Cardiac muscle cell (in vitro differentiated cells and primary cell): ENCODE measurements around the gene HTR3A. TPM values are rescaled to one million over a fixed set of nuclear protein-coding genes. Genes with fewer than 3 reads are reported as not detected.

Source experiments
- DNase-seq, 2 donors: peaks; one replicate each; pipeline versions ENCODE4 v3.0.0 to v3.0.0-alpha.2; 2010 to 2017; ENCODE audit warnings: low read depth in 1 of 2, low spot score in 1 of 2
- H3K27ac ChIP-seq: fragments of 200-600 bp; sonication (generic); 2 replicates; pipeline ENCODE4 v1.5.1; 2016
- H3K27me3 ChIP-seq: fragments of 200-600 bp; sonication (generic); 2 replicates; pipeline ENCODE4 v1.6.0; 2016; ENCODE audit warnings: control low read depth
- H3K36me3 ChIP-seq: fragments of 200-600 bp; sonication (generic); 2 replicates; pipeline ENCODE4 v1.5.1; 2016; ENCODE audit warnings: control low read depth
- H3K4me1 ChIP-seq: fragments of 200-600 bp; sonication (generic); 2 replicates; pipeline ENCODE4 v1.8.1; 2017; ENCODE audit warnings: low read depth, mild to moderate bottlenecking, mixed run types
- H3K4me3 ChIP-seq: fragments of 200-600 bp; sonication (generic); 2 replicates; pipeline ENCODE4 v1.5.1; 2016; ENCODE audit warnings: mild to moderate bottlenecking
- H3K9me3 ChIP-seq: fragments of 200-600 bp; sonication (generic); 2 replicates; pipeline ENCODE4 v1.5.1; 2017; ENCODE audit warnings: low read depth, mild to moderate bottlenecking, control low read depth
- CTCF ChIP-seq: IDR thresholded peaks from 2 replicates; pipeline ENCODE4 v1.5.1; 2012; ENCODE audit warnings: low read depth, mild to moderate bottlenecking, low read length
- polyA plus RNA-seq: library from polyadenylated mRNA; unstranded; fragments of >200 nt; fragmentation: Nextera tagmentation; extraction: Ambion mirVana; gene quantifications from 2 replicates; pipeline ENCODE4 v1.2.1, GENCODE V29; 2016
- total RNA-seq: library from RNA; depleted of rRNA; stranded (reverse); fragments of >200 nt; gene quantifications from 2 replicates; pipeline ENCODE4 v1.2.3, GENCODE V29; 2016

HTR3A gene
- total and polyA plus RNA-seq, 2 experiments from 2014 or later, result 0.24 TPM; not detected in 1

- H3K4me3 ChIP-seq, result no peak overlapping the region
- TF ChIP-seq CTCF, result no peak
- H3K9me3 ChIP-seq, result no peaks in the 10 kb centered on the region
- no peaks in the 10 kb centered on the region for H3K4me1 ChIP-seq
- H3K27me3 ChIP-seq, result peaks cover 6% of the 10 kb centered on the region
- no peak overlapping the region for H3K27ac ChIP-seq
- DNase-seq, result peak in 1 of 2 donors; percentile 21
- no peaks in the 10 kb centered on the region for H3K36me3 ChIP-seq
Measured at GRCh38 chr11:114017723-114018122, 42.8 kb downstream of the HTR3A start.

- H3K27me3 ChIP-seq, result peaks cover 6% of the 10 kb centered on the region
- H3K9me3 ChIP-seq, result no peaks in the 10 kb centered on the region
- H3K4me3 ChIP-seq, result no peak overlapping the region
- no peak for DNase-seq
- H3K36me3 ChIP-seq, result no peaks in the 10 kb centered on the region
- no peak overlapping the region for H3K27ac ChIP-seq
- no peak for TF ChIP-seq CTCF
- H3K4me1 ChIP-seq, result no peaks in the 10 kb centered on the region
Measured at GRCh38 chr11:114019046-114019445, 44.1 kb downstream of the HTR3A start.

DNA sequence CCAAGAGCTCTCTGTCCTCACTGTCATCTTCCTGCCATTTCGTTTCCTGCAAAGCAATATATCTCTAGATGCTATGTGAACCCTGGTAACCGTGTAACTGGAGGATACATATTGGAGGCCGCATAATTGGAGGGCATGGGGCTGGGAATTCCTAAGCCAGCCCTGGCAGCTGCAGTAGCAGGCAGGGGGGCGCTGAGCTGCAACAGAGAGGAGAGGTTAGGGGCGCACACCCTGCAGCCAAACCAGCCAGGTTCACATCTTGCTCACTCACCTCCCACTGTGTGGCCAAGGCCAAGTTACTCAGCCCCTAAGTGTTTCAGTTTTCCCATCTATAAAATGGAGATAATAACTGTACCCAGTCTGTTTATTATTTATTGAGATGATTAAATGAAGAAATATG is 44.7 kb downstream of the HTR3A start:
- H3K27me3 ChIP-seq, result peaks cover 6% of the 10 kb centered on the region
- no peak for TF ChIP-seq CTCF

GRCh38 chr11:114025329-114025907 is 50.5 kb downstream of the HTR3A start:
- TF ChIP-seq CTCF, result no peak
- Histone ChIP-seq H3K4me3 (no peak overlapping the region), H3K27me3 (peaks cover 30% of the 10 kb centered on the region), H3K4me1 (no peaks in the 10 kb centered on the region), H3K36me3 (no peaks in the 10 kb centered on the region), H3K9me3 (no peaks in the 10 kb centered on the region), H3K27ac (no peak overlapping the region)
- no peak for DNase-seq

More for the DNA sequence above, 44.7 kb downstream of the HTR3A start:
- Histone ChIP-seq H3K27ac (no peak overlapping the region), H3K4me1 (no peaks in the 10 kb centered on the region), H3K4me3 (no peak overlapping the region), H3K36me3 (no peaks in the 10 kb centered on the region), H3K9me3 (no peaks in the 10 kb centered on the region)
- no peak for DNase-seq

DNA sequence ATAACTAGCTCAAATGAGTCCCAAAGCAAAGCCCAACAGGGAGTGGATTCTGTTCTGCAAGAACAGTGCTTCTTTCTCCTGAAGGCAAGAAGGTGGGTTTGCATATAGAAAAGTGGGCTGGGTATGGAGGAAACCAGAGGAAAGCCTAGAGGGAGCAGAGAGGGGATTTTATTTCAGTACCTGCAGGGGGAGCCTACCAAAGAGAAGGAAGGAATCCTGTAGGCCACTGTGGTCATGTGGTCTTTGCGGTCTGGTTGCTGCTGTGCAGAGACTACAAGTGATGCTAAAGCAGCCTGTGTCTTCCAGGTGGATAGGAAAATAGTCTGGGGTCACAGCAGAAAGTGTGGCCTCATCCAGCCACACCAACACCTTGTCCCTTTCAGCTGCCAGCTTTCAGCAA is 51.4 kb downstream of the HTR3A start:
- no peaks in the 10 kb centered on the region for H3K4me1 ChIP-seq
- H3K27ac ChIP-seq, result no peak overlapping the region
- peaks cover 36% of the 10 kb centered on the region for H3K27me3 ChIP-seq
- peak; percentile 42 for TF ChIP-seq CTCF
- H3K4me3 ChIP-seq, result no peak overlapping the region
- no peaks in the 10 kb centered on the region for H3K9me3 ChIP-seq
- DNase-seq, result peak; percentile 50 to 51
- H3K36me3 ChIP-seq, result no peaks in the 10 kb centered on the region
